ENCODE measurements around the gene ARL5A. TPM values are rescaled to one million over a fixed set of nuclear protein-coding genes. Genes with fewer than 3 reads are reported as not detected.

ARL5A gene
- polyA plus RNA-seq, 4 donors = 37.2 to 49.4 (median 45.5) TPM

DNA sequence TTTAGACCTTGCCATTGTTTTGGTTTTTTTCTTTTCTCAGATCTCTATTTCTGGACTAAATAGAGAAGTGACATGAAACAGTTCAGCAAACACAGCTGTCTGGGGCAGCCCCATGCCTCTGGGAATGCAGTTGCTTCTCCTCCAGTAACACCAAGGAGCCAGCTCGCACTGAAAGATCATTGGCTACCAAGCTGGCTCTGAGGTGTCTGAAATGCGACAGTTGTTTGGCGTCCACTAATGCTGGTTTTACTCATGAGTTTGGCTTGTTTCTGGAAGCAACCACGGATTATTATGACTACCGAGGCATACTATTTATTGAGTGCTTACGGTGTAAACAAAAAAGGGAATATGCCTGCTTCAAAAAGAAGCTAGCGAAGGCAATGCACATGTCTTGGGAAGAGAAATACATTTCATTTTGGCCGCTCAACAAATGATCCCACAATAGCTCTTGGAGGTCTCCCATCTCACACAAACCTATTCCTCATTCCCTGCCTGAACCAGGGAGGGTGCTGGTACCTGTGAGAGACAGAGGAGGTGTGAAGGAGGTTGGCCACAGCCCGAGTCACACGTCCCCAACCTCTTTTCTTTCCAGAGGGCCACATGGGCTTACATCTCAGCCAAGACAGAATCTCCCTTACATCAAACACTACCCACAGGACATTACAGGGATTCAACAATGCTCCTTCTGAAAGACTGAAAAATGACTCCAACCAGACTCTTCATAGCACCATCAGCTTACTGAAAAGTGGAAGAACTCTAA lies 56.4 kb downstream of the ARL5A start:
- DNase-seq (ENCODE audit: low read depth in 4 of 4, low spot score in 3 of 4) = no peak

DNA sequence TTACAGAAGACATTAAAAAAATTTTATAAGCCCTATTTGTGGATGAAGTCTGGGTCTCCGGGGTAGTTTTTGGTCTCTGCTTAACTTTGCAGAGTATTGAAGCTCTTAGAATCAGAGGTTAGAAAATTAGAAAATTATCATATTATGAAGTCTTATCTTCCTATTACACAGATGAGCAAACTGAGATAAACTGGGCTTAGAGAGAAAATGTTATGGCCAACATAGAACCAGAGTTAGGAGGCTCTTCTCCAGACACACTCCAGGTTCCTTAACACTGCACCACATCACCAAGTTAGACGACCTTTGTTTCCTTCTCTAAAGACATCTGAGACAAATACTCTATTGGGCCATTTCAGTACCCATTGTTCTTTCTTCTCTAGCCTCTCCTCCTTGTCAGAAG lies 57.2 kb downstream of the ARL5A start:
- no peak for DNase-seq (ENCODE audit: low read depth in 4 of 4, low spot score in 3 of 4)

DNA sequence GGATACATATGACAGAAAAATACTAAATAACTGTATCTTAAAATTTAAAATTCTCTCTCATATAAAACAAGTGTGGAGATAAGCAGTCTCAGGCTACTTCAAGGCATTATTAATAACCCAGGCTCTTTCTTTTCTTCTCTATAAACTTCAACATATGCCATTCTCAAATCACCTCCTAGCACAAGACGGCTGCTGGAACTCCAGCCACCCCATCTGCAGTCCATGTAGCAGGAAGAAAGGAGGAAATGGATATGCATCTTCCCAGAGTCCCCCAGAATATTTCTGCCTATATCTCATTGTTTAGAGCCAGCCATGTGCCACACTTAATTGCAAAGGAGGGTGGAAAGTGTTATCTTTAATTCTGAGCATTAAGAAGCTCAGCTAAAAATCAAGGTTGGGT lies 58.6 kb downstream of the ARL5A start:
- DNase-seq (ENCODE audit: low read depth in 4 of 4, low spot score in 3 of 4) = no peak

DNA sequence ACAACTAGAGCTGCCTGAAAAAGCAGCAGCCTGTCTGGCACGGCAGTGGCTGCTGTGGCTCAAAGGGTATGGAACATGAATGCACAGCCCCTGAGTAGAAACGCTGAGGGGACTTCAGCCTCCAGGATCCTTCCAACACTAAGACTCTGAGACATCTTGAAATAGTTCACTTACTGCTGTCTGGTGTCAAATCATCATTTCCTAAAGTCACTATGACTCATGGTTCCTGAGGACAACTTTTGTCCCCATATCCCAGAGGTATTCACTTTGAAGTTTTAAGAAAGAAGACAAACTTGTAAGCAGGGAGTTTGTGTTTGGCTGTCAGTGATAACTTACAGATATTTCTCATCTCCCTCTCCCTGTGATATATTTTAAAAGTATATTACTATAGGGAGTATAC lies 60.7 kb downstream of the ARL5A start:
- DNase-seq (ENCODE audit: low read depth in 4 of 4, low spot score in 3 of 4) = no peak

DNA sequence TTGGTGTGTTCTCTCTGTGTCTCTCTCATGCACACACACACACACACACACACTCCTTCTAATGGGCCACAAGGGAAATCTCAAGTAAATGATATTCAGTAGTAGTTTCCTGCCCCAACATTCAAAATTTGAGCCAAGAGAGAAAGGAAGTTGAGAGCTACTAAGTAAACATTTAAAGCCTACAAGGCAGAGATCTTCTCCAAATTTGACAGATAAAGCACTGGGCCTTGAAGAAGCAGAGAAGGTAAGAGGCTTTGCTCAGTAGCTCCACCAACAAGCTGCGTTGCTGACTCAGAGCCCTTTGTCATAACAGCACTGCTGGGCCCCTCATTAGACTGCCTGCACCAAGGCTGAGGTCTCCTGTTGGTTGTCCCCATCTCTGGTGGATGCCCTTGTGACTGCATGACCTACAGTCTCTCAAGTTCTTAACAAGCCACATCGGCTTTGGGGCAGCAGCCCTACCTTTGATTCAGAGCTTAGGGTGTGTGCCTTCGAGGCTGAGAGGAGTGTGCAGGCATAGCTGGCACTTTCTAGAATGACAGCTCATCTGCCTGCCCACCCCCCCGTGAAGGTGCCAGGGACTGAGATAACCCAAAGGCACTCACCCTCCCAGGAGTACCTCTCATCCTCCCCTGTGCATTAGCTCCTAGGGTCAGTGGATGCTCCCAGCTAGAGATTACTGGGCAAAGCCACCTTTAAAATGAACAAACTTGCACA lies 61.6 kb downstream of the ARL5A start:
- no peak for DNase-seq (ENCODE audit: low read depth in 4 of 4, low spot score in 3 of 4)

DNA sequence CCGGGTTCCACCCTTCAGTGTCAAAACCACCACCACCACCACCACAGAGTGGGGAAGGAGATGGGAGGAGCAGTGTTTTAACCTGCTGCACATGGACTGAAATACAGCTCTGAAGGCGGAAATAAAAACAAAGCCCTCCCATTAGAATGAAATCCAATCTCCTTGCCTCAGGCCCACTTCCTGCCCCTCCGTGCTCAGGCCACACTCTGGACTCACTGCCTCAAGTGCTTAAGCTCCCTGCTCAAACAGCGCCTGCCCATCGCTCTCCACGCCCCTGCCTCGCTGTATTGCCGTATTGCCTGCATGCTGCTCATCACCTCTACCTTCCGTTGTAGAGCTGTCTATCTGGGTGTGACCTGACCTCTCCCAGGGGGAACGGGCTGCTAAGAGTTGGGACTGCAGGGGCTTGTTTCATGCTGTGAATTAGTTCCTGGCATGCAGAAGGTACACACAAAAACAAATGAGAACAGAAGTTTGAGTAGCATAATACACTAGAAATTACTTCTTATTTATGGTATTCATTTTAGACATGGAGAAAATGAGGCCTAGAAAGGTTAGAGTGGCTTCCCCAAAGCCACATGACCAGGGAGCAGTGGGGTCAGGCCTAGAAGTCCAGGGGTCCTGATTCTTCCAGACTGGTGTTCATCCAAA lies 62.3 kb downstream of the ARL5A start:
- peak in 2 of 4 donors; percentile 18 to 27 for DNase-seq (ENCODE audit: low read depth in 4 of 4, low spot score in 3 of 4)

DNA sequence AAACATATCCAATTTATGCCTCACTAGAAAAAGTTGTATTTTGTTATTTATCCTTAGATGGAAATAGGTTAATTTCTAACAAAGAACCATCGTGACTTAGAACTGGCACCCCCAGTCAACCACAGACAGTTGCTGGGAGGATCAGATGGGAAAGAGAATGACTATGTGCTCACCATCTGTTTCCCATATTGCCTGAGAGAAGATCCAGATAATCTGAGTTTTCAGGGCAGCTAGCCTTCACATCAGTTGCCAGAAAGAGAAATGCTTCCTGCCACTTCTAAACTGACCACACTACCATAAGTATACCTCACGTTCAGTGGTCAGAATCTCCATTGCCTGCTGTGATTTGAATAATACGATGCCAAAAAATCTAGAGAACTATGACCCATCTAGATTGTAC lies 65.5 kb downstream of the ARL5A start:
- DNase-seq (ENCODE audit: low read depth in 4 of 4, low spot score in 3 of 4) = no peak

DNA sequence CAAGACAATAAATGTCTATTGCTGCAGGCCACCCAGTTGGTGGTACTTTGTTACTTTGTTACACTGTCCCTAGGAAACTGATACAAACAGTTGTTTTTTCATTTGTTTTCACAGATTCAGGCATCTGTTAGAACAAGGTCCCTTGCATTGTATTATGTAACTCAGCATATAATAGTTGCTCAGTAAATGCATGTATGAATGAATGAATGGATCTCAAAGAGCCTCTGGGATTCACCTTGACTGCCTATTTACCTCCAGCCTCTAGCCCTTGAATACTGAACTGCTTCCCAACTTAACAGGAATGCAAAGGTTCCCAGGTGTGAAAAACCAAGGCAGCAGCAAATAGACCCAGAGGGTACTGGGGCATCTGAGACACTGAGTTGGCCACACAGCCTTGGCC lies 66.5 kb downstream of the ARL5A start:
- DNase-seq (ENCODE audit: low read depth in 4 of 4, low spot score in 3 of 4) = no peak

DNA sequence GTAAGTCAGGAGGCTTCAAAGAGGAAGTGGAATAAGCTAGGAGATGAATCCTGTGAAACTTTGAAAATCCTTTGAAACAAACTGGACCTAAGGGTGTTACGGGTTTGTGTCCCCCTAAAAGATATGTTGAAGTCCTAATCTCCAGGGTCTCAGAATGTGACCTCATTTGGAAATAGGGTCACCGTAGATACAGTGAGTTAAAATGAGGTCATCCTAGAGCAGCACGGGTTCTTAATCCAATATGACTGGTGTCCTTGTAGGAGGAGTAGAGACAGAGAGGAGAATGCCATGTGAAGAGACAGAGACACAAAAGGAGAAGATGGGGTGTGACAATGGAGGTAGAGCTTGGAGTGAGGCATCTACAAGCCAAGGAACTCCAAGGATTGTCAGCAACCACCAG lies 67.0 kb downstream of the ARL5A start:
- no peak for DNase-seq (ENCODE audit: low read depth in 4 of 4, low spot score in 3 of 4)

DNA sequence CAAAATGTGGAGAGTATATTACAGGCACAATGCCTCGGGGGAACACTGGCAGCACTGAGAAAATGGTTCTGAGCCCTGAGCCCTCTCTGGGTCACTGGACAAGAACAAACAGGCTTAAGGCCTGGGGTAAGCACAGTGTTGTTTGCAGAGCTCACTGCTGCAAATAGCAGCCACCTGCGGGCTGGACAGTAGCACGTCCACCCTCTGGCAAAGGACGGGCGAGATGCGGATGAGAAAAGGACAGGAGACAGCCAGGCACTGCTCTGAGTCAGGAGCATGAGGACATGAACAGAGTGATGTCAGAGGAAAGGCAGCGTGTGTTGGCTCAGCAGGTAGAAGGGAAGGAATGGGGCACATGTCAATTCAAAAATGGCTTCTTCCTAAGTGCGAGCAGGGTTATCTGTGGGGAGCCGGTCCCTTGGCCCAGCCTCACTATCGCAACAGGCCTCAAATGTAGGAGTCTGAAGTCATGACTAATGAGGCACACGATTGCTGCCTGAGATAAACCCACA lies 68.0 kb downstream of the ARL5A start:
- DNase-seq (ENCODE audit: low read depth in 4 of 4, low spot score in 3 of 4) = no peak

DNA sequence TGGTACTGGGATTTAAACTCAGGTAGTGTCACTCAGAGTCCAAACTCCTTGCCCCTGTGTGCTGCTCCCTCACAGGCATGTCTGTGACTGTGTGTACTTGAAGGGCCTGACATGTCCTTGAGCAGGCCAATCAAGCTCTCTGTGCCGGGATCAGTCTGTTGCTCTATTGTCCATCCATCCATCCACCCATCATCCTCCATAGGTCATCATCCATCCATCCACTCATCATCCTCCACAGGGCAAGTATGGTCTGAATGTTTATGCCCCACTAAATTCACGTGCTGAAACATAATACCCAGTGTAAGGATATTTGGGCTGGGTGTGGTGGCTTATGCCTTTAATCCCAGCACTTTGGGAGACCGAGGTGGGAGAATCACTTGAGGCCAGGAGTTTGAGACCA lies 69.5 kb downstream of the ARL5A start:
- DNase-seq (ENCODE audit: low read depth in 4 of 4, low spot score in 3 of 4) = no peak

DNA sequence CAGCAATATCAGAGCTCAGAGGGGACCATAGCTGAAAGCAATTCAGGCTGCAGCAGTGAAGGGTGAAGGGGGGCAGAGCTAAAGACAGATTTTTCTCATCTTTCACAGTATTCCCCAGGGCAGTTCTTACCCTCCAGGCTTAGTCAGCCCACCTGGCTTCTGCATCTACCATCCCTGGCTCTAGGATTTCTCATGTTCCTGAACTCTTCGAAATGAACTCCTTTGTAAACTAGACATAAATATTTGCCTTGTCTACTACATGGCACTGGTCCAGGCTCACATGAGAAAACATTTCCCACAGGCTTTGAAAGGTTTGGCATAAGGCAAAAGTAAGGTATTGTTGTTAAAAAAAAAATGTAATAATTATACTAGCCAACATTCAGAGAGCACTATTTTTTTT lies 70.4 kb downstream of the ARL5A start:
- no peak for DNase-seq (ENCODE audit: low read depth in 4 of 4, low spot score in 3 of 4)

DNA sequence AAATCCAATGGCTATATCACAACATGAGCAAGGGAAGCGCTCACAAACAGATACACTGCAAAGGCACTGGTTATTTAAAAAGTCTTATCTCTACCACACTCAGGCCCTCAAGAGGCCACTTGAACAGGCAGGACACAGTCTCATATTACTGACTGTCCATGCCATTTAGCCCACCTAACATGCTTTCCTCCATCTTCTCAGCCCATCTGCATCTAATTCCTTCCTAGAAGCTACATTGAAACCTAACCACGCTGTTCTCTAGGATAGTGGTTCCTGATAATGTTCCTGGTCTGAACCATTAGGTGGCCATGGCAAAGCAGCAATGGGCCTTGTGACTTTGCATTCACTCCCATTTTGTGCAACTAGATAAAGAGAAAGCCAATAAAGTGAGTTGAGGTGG lies 71.4 kb downstream of the ARL5A start:
- DNase-seq (ENCODE audit: low read depth in 4 of 4, low spot score in 3 of 4) = no peak

DNA sequence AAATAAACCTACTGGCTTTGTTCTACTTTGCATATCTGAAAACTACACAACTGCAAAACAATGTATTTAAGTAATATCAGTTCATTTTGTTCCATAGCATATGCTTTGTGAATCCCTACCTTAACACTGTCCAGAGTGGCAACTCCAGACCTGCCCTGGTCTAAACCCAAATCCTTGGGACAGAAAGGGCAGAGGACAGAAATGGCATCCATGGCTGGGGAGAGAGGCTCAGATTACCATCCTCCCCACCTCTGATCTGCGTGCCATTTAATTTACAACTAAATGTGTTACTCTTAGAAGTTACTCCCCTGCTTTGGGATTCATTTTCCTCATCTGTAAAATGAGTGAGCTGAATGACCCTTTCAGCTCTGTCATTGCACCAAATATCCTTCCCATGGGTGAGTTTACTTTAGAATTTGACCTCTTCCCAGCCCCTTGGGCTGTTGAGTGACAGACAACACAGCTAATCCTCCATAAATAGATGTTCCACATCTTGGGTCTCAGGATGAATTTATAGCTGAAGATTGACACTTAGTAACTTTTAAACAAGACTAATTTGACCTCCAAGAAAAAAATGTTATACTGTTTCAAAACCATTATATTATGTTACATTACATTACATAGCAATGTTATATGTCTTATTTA lies 73.8 kb downstream of the ARL5A start:
- no peak for DNase-seq (ENCODE audit: low read depth in 4 of 4, low spot score in 3 of 4)

DNA sequence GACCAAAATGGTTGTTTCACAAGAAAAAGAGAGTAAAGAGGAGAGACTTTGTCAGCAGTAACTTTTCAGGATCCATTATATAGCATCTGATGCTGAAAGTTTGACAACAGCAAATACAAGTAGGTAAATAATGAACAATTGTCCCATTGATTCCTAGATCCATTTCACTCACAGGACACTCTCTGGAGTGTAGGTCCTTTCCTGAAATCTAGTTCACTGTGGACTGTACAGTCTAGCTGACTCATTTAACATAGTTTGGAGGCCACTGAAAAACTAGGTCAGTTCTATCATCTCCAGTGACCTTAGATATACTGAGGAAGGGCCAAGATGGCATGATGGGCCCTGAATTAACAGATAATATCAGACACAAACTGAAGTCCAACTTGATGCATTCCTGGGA lies 74.7 kb downstream of the ARL5A start:
- no peak for DNase-seq (ENCODE audit: low read depth in 4 of 4, low spot score in 3 of 4)

Other genes starting within 250 kb of the ARL5A start
- 10 to 100 TPM in 3 of 4 donors, 1 to 10 TPM in 1; 7.9 to 16.6 (median 11.9) TPM for gene NEB, start 93.9 kb downstream of the ARL5A start, polyA plus RNA-seq (ENCODE audit: insufficient read length in 4 of 4)

Measured in right renal pelvis (tissue), 4 donors.